ENCODE results near the gene GAPVD1.

GAPVD1 gene

GRCh38 chr9:125377584-125378250 is 116.1 kb downstream of the GAPVD1 start:
- Histone ChIP-seq H4K20me1 (ENCODE audit: insufficient read depth) (no peaks in the 10 kb centered on the region), H3K4me3 (IDR thresholded peaks at IDR 0.05; ENCODE audit: insufficient read depth, low read depth, low read length) (no peak overlapping the region), H3K9ac (no peak overlapping the region), H3K27me3 (ENCODE audit: insufficient read depth, low read depth) (no peaks in the 10 kb centered on the region), H3K27ac (no peak overlapping the region), H3K36me3 (ENCODE audit: insufficient read depth) (no peaks in the 10 kb centered on the region), H3K4me1 (ENCODE audit: low read depth, poor library complexity, severe bottlenecking) (no peaks in the 10 kb centered on the region), H2AFZ (ENCODE audit: low read depth) (no peak overlapping the region), H3K4me2 (no peak overlapping the region), H3K79me2 (ENCODE audit: insufficient read depth, low read depth) (no peaks in the 10 kb centered on the region)
- TF ChIP-seq, protein P1, sequence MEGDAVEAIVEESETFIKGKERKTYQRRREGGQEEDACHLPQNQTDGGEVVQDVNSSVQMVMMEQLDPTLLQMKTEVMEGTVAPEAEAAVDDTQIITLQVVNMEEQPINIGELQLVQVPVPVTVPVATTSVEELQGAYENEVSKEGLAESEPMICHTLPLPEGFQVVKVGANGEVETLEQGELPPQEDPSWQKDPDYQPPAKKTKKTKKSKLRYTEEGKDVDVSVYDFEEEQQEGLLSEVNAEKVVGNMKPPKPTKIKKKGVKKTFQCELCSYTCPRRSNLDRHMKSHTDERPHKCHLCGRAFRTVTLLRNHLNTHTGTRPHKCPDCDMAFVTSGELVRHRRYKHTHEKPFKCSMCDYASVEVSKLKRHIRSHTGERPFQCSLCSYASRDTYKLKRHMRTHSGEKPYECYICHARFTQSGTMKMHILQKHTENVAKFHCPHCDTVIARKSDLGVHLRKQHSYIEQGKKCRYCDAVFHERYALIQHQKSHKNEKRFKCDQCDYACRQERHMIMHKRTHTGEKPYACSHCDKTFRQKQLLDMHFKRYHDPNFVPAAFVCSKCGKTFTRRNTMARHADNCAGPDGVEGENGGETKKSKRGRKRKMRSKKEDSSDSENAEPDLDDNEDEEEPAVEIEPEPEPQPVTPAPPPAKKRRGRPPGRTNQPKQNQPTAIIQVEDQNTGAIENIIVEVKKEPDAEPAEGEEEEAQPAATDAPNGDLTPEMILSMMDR (conservative IDR thresholded peaks at IDR 0.05; ENCODE audit: low read depth, low read length) = no peak

GRCh38 chr9:125378778-125379177 is 117.2 kb downstream of the GAPVD1 start:
- Histone ChIP-seq H3K4me1 (ENCODE audit: low read depth, poor library complexity, severe bottlenecking) (no peaks in the 10 kb centered on the region), H2AFZ (ENCODE audit: low read depth) (no peak overlapping the region), H4K20me1 (ENCODE audit: insufficient read depth) (no peaks in the 10 kb centered on the region), H3K9ac (no peak overlapping the region), H3K79me2 (ENCODE audit: insufficient read depth, low read depth) (no peaks in the 10 kb centered on the region), H3K27ac (no peak overlapping the region), H3K36me3 (ENCODE audit: insufficient read depth) (no peaks in the 10 kb centered on the region), H3K27me3 (ENCODE audit: insufficient read depth, low read depth) (no peaks in the 10 kb centered on the region), H3K4me2 (no peak overlapping the region), H3K4me3 (IDR thresholded peaks at IDR 0.05; ENCODE audit: insufficient read depth, low read depth, low read length) (no peak overlapping the region)
- TF ChIP-seq, protein P1 (conservative IDR thresholded peaks at IDR 0.05; ENCODE audit: low read depth, low read length) = no peak

DNA sequence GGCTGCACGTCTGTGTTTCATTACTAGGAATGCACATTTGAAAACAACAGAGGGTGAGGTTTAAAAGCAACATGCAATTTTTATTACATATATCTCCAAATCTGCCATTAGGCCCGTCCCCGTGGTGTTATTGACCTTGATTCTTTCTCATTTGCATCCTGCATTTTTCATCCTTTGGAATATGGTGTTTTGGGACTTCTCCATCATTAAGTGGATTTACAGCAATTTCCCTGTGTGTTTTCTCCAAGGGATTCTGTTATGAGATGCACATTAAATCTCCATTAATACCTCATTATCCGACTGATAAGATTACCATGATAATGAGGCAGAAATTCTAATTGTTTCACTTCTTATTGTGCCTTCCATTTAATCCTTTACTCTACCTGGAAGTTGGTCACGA is 117.6 kb downstream of the GAPVD1 start:
- Histone ChIP-seq H2AFZ (ENCODE audit: low read depth) (no peak overlapping the region), H3K27ac (no peak overlapping the region), H4K20me1 (ENCODE audit: insufficient read depth) (no peaks in the 10 kb centered on the region), H3K4me3 (IDR thresholded peaks at IDR 0.05; ENCODE audit: insufficient read depth, low read depth, low read length) (no peak overlapping the region), H3K79me2 (ENCODE audit: insufficient read depth, low read depth) (no peaks in the 10 kb centered on the region), H3K4me1 (ENCODE audit: low read depth, poor library complexity, severe bottlenecking) (no peaks in the 10 kb centered on the region), H3K4me2 (no peak overlapping the region), H3K9ac (no peak overlapping the region), H3K27me3 (ENCODE audit: insufficient read depth, low read depth) (no peaks in the 10 kb centered on the region), H3K36me3 (ENCODE audit: insufficient read depth) (no peaks in the 10 kb centered on the region)
- TF ChIP-seq, protein P1 (conservative IDR thresholded peaks at IDR 0.05; ENCODE audit: low read depth, low read length) = no peak

GRCh38 chr9:125380406-125380805 is 118.8 kb downstream of the GAPVD1 start:
- Histone ChIP-seq H3K27ac (no peak overlapping the region), H3K79me2 (ENCODE audit: insufficient read depth, low read depth) (no peaks in the 10 kb centered on the region), H2AFZ (ENCODE audit: low read depth) (no peak overlapping the region), H3K4me2 (no peak overlapping the region), H3K4me3 (IDR thresholded peaks at IDR 0.05; ENCODE audit: insufficient read depth, low read depth, low read length) (no peak overlapping the region), H3K4me1 (ENCODE audit: low read depth, poor library complexity, severe bottlenecking) (no peaks in the 10 kb centered on the region), H3K27me3 (ENCODE audit: insufficient read depth, low read depth) (no peaks in the 10 kb centered on the region), H3K36me3 (ENCODE audit: insufficient read depth) (no peaks in the 10 kb centered on the region), H3K9ac (no peak overlapping the region), H4K20me1 (ENCODE audit: insufficient read depth) (no peaks in the 10 kb centered on the region)
- TF ChIP-seq, protein P1 (conservative IDR thresholded peaks at IDR 0.05; ENCODE audit: low read depth, low read length) = no peak

Measured in KMS-11 (cell line).